Effector CD4-positive, alpha-beta T cell (primary cell): Measurements from ENCODE around the gene NBEA.
"Not testable (repeated sequence)": the region's sequence is repeated elsewhere in the genome, so short reads cannot be mapped to it uniquely, and the experiment has no call there.

Experiments
- DNase-seq: peaks from one replicate; pipeline ENCODE4 v3.0.0-alpha.2; 2020

The NBEA gene

GRCh38 chr13:35599384-35599783 is 657.3 kb downstream of the NBEA start:
- no peak for DNase-seq

GRCh38 chr13:35600137-35600536 is 658.1 kb downstream of the NBEA start:
- no peak for DNase-seq

- no peak for DNase-seq
Measured at GRCh38 chr13:35603593-35604285, 661.7 kb downstream of the NBEA start.

- no peak for DNase-seq
Measured at GRCh38 chr13:35614666-35615065, 672.6 kb downstream of the NBEA start.

GRCh38 chr13:35617420-35617819 is 675.4 kb downstream of the NBEA start:
- DNase-seq, result no peak

GRCh38 chr13:35618565-35619083 is 676.6 kb downstream of the NBEA start:
- no peak for DNase-seq

GRCh38 chr13:35621989-35622388 is 679.9 kb downstream of the NBEA start:
- no peak for DNase-seq

- no peak for DNase-seq
Measured at GRCh38 chr13:35629026-35629425, 687.0 kb downstream of the NBEA start.

- DNase-seq, result no peak
Measured at GRCh38 chr13:35630551-35631275, 688.6 kb downstream of the NBEA start.

GRCh38 chr13:35631666-35632065 is 689.6 kb downstream of the NBEA start:
- DNase-seq, result no peak

- no peak for DNase-seq
Measured at GRCh38 chr13:35643625-35644024, 701.6 kb downstream of the NBEA start.

GRCh38 chr13:35646056-35646774 is 704.1 kb downstream of the NBEA start:
- DNase-seq, result no peak

- DNase-seq, result no peak
Measured at GRCh38 chr13:35648201-35648600, 706.1 kb downstream of the NBEA start.

GRCh38 chr13:35649162-35649561 is 707.1 kb downstream of the NBEA start:
- DNase-seq, result no peak

- DNase-seq, result no peak
Measured at GRCh38 chr13:35659796-35660195, 717.7 kb downstream of the NBEA start.

- DNase-seq, result no peak
Measured at GRCh38 chr13:35664747-35665146, 722.7 kb downstream of the NBEA start.

GRCh38 chr13:35669321-35669720 is 727.3 kb downstream of the NBEA start:
- no peak for DNase-seq

GRCh38 chr13:35672611-35673010 is 730.5 kb downstream of the NBEA start:
- DNase-seq, result no peak

- DNase-seq, result no peak
Measured at GRCh38 chr13:35675651-35676050, 733.6 kb downstream of the NBEA start.

- DNase-seq, result not testable (repeated sequence)
Measured at GRCh38 chr13:35677863-35678262, 735.8 kb downstream of the NBEA start.

GRCh38 chr13:35681685-35682084 is 739.6 kb downstream of the NBEA start:
- DNase-seq, result no peak

GRCh38 chr13:35684432-35684831 is 742.4 kb downstream of the NBEA start:
- DNase-seq, result no peak

- no peak for DNase-seq
Measured at GRCh38 chr13:35687336-35687735, 745.3 kb downstream of the NBEA start.
